Hematopoietic multipotent progenitor cell treated with erythropoietin and hydrocortisone succinate and interleukin-3 and kit ligand, for 4 days (in vitro differentiated cells): ENCODE data around the gene TSPAN15.
A peak's percentile ranks its signal among the peaks of the same experiment; 100 is the strongest.

ENCODE experiments used
- DNase-seq: peaks from one replicate; pipeline ENCODE4 v3.0.0-alpha.2; 2015

Gene TSPAN15

GRCh38 chr10:69489506-69490090 lies 38.3 kb downstream of the TSPAN15 start:
- DNase-seq, result no peak

DNA sequence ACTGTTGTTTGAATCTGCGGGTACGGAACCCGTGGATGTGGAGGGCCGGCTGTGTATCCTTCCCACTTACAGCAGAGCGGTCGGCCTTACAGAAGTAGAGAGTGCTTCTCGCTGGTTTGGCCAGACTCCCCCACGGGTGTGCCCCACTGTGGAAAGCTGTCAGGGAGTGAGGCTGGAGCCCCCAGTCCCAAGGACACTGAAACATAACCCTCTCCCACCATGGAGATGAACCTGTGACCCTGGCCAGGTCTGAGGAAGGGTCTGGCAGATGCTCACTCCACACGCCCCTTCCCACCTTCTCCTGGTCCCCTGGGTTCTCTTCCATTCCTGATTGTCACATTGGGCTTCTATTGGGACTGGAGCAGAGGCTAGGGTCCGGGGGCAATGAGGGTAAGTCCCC lies 39.6 kb downstream of the TSPAN15 start:
- DNase-seq, result no peak

DNA sequence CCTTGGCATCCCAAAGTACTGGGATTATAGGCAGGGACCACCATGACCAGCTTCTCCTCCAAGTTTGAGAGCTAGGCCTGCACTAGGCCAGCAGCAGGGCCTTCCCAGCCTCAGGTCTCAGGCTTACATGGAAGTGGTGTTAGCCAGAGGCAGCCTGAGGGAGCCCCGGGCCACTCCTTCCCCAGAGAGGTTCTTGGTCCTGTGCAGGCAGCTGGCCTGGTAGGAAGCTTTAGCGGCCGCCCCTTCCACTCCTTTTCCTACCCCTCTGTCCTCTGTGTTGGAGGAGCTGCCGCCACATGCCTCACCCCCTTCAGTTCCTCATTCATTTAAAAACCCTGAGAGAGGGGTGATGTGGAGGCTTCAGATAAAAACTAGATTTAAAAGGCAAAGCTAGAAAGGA lies 40.3 kb downstream of the TSPAN15 start:
- no peak for DNase-seq

DNA sequence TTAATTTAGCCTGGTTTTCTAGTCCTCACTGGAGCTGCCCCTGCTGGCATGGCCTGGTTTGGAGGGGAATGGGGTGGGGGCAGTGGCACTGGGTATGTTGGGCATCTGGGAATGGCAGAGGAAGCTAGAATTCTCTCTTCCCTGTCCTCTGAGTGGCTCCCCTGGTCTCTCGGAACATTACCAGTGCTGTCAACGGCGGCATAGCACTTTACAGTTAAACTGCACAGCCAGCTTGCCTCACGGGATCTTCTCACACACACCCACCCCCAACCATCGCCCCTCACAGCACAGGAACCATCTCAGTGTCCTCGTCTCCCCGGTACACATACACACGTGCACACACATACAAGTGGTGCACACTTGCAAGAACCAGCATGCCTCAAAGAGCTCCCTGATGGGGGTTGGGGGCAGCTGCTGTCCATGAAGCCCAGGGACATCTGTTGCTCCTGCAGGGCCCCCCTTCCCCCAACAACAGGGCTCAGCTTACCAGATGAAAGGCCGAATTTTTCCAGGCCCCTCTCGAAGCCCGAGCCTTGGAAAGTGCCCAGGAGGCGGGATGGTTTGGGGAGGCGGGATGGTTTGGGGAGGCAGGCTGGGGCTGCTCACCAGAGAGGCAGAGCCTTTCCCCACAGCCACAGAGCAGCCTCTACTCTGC lies 41.0 kb downstream of the TSPAN15 start:
- no peak for DNase-seq

- DNase-seq, result no peak
These were observed 41.6 kb downstream of the TSPAN15 start for GRCh38 chr10:69492746-69493462.

- no peak for DNase-seq
These were observed 43.6 kb downstream of the TSPAN15 start for GRCh38 chr10:69494626-69495558.

GRCh38 chr10:69495666-69496065 lies 44.4 kb downstream of the TSPAN15 start:
- no peak for DNase-seq

DNA sequence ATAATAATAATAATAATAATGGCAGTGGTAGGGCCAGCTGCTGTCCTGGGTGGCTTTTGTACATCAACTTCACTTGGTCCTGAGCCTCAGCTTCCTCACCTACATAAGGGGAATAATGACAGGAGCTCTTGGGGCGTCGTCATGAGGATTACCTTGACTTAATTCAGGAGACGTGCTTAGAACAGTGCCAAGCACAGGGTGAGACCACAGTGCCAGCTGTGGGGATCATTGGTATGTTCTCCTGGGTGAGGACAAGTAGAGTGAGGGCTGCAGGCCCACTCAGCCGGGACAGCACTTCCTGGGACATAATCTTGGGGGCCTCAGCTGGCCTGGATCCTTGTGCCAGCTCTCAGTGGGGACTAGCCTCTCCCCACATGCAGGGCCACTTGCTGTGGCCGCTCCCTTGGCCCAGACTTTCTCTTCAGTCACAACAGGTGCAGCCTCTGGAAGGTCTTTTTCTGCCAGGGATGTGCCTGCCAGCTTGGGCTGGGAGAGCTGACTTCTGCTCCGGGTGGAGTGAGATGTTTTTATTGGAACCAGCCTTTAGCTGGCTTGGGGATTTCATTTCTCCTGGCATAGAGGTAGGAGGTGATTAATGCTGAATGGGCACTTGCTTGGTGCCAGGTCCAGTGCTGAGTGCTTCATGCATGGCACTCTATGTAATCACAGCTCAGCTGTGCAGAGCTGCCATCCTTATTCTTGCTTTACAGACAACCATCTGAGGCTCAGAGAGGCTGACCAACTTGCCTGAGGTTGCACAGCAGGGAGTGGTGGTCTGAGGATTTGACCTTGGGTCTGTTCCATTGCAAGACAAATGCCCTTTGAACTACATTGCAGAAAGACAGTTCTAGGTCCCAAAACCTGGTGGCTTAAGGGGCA lies 45.3 kb downstream of the TSPAN15 start:
- no peak for DNase-seq

DNA sequence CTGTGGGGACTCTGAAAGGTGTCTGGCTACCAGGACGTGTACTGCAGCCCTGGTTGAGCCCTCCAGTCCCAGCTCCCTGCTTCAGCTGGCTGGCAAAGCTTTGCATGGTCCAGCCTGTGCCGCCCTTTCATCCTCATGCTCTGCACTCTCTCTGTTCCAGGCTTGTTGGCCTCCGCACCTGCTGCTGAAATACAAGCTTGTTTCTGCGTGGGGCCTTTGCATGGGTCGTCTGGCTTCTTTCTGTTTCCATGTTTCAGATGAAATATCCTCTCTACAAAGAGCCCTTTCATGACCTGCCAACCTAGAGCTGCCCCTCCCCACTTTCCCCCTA lies 45.9 kb downstream of the TSPAN15 start:
- DNase-seq, result no peak

- peak; percentile 12 for DNase-seq
These were observed 46.5 kb downstream of the TSPAN15 start for GRCh38 chr10:69497611-69498390.

GRCh38 chr10:69498711-69499471 lies 47.6 kb downstream of the TSPAN15 start:
- no peak for DNase-seq

DNA sequence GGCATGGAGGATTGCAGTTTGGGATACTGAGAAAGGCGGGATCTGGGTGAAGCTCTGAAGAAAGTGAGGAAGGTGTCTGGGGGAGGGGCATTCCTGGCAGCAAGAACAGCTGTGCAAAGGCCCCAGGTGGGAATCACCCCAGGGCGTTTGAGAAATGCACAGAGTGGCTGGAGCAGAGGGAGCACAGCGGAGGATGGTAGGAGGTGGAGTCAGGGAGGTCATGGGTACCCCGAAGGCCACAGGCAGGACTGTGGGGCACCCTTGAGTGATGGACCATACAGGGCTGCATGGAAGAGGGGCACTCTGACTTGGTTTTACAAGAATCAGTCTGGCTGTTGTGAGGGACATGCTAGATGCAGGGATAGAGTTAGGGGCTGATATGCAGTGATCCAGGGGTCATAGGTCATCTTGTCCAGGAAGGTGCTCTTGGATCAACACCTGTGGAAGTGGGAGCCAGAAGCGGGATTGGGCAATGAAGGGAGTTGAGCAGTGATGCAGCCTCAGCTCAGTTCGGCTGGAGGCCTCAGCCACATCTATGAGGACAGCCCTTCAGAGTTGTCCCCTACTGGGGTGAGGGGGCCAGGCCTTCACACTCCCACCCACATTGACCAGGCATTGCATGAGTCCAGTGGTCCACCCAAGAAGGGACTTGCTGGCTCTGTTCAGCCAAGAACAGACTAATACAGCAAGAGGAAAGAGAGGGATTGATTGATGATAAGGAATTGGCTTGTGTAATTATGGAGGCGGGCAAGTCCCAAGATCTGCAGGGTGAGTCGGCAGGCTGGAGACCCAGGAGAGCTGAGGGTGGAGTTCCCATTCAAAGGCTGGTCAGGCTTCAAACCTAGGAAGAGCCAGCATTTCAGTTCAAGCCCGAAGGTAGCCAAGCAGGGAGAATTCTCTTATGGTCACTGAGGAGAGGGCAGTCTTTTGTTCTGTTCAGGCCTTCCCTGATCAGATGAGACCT lies 48.7 kb downstream of the TSPAN15 start:
- no peak for DNase-seq

DNA sequence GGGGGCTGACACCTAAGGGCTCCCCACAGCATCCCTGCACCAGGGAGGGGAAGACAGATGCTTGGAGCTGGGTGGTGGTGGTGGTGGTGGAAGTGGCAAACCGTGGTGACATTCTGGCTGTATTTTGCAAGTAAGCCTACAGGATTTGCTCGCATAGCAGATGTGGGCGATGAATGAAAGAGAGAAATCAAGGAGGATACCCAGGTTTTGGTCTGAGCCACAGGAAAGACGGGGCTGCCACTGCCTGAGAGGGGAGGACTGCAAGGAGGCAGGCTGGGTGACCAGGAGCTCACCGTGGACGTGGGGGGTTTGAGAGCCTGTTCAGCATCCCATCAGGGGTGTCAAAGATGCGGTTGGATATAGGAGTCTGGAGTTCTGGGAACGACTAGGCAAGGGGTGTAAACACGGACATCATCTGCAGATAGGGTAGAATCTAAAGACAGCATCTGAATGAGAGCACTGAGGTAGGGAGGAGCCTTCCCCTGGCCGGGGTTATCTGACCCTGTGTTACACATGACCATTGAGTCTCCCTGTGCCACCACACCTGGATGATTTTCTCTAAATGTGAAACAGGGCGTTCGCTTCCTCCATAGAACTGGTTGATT lies 49.7 kb downstream of the TSPAN15 start:
- DNase-seq, result no peak

- no peak for DNase-seq
These were observed 50.4 kb downstream of the TSPAN15 start for GRCh38 chr10:69501657-69502056.

- DNase-seq, result no peak
These were observed 51.3 kb downstream of the TSPAN15 start for GRCh38 chr10:69502589-69502988.

DNA sequence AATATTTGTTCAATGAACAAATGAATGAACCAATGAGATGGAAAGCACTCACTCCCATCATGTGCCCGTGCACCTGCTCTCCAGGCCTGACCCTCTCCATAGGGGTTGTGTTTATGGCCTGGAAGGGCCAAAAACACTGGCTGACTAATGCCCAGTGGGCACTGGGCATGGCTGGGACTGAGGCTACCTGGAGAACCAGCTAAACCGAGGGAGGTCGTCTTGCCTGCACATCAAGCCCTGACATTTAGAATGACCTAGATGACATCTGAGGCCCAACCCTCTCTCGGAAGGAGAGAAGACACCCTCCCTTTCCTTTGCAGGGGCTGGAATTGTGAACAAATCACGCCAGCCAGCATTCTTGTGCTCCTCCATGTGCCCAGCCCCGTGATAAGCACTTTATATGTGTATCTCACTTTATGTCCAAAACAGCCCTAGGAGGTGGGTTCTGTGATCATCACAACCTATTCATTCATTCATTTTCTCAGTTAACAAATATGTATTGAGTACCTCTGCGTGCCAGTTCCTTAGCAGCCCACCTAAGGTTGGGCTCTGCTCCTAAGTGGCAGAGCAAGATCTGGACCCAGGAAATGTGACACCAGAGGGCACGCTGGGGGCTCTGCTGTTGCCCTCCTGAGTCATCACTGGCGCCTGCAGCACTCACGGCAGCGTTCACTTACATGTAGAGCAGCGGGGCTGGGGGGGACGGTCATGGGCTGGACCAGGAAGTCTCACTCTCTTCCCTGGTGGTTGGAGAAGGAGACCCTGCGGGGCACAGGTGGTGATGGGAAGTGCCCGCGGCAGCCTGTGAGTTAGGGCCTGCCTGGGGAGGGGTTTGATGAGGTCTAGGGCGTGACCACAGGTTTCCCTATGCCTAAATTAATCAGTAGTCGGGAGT lies 52.0 kb downstream of the TSPAN15 start:
- no peak for DNase-seq

GRCh38 chr10:69503896-69504265 lies 52.6 kb downstream of the TSPAN15 start:
- DNase-seq, result no peak
